ENCODE results near the gene ZSWIM8.

DNA sequence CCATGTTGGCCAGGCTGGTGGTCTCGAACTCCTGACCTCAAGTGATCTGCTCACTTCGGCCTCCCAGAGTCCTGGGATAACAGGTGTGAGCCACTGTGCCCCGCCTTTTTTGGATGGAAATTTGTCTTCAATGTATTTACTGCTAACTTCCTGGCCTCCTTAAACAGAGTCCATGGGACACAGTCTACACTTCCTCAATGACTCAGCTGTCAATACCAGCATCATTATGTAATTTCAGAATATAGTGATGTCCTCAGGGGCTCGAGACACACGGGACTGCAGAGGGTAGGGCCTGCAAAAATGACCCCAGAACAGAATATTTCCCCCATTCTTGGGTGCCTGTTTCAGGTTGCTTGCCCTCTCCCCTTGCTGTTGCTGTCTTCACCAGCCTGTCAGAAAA, 57.9 kb downstream of the ZSWIM8 start:
- TF ChIP-seq, protein P1, sequence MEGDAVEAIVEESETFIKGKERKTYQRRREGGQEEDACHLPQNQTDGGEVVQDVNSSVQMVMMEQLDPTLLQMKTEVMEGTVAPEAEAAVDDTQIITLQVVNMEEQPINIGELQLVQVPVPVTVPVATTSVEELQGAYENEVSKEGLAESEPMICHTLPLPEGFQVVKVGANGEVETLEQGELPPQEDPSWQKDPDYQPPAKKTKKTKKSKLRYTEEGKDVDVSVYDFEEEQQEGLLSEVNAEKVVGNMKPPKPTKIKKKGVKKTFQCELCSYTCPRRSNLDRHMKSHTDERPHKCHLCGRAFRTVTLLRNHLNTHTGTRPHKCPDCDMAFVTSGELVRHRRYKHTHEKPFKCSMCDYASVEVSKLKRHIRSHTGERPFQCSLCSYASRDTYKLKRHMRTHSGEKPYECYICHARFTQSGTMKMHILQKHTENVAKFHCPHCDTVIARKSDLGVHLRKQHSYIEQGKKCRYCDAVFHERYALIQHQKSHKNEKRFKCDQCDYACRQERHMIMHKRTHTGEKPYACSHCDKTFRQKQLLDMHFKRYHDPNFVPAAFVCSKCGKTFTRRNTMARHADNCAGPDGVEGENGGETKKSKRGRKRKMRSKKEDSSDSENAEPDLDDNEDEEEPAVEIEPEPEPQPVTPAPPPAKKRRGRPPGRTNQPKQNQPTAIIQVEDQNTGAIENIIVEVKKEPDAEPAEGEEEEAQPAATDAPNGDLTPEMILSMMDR (IDR thresholded peaks at IDR 0.05) = no peak
- no peak for TF ChIP-seq EP300 (IDR thresholded peaks at IDR 0.05; ENCODE audit: low read depth)
- TF ChIP-seq POLR2AphosphoS5 (IDR thresholded peaks at IDR 0.05) = no peak
